Activated CD8-positive, alpha-beta memory T cell treated with anti-CD3 and anti-CD28 coated beads, Interleukin-2, amount 50 U/mL, for 4 hours (primary cell): ENCODE results near the gene RARB.

Experiments
- DNase-seq: peaks from one replicate; pipeline ENCODE4 v3.0.0-alpha.2; 2020

The RARB gene

GRCh38 chr3:25510797-25511196 is 82.7 kb downstream of the RARB start:
- DNase-seq: no peak

- DNase-seq: no peak
Measured at GRCh38 chr3:25511972-25512721, 84.1 kb downstream of the RARB start.

GRCh38 chr3:25513642-25514266 is 85.7 kb downstream of the RARB start:
- no peak for DNase-seq

- no peak for DNase-seq
Measured at GRCh38 chr3:25515171-25515570, 87.1 kb downstream of the RARB start.

- no peak for DNase-seq
Measured at GRCh38 chr3:25520926-25521559, 93.0 kb downstream of the RARB start.

- DNase-seq: no peak
Measured at GRCh38 chr3:25527336-25527735, 99.3 kb downstream of the RARB start.

GRCh38 chr3:25527801-25528200 is 99.7 kb downstream of the RARB start:
- no peak for DNase-seq

GRCh38 chr3:25531971-25532370 is 103.9 kb downstream of the RARB start:
- DNase-seq: no peak

GRCh38 chr3:25532431-25533162 is 104.5 kb downstream of the RARB start:
- DNase-seq: no peak

GRCh38 chr3:25533399-25533798 is 105.3 kb downstream of the RARB start:
- DNase-seq: no peak

- no peak for DNase-seq
Measured at GRCh38 chr3:25534007-25534406, 105.9 kb downstream of the RARB start.

- DNase-seq: no peak
Measured at GRCh38 chr3:25536521-25537391, 108.7 kb downstream of the RARB start.

- DNase-seq: no peak
Measured at GRCh38 chr3:25537516-25537915, 109.5 kb downstream of the RARB start.

GRCh38 chr3:25540273-25540672 is 112.2 kb downstream of the RARB start:
- DNase-seq: no peak

- DNase-seq: no peak
Measured at GRCh38 chr3:25542492-25543039, 114.5 kb downstream of the RARB start.

GRCh38 chr3:25547103-25547502 is 119.0 kb downstream of the RARB start:
- DNase-seq: no peak

GRCh38 chr3:25547943-25548674 is 120.0 kb downstream of the RARB start:
- DNase-seq: no peak

GRCh38 chr3:25548836-25549235 is 120.8 kb downstream of the RARB start:
- no peak for DNase-seq

GRCh38 chr3:25552251-25552650 is 124.2 kb downstream of the RARB start:
- DNase-seq: no peak

- DNase-seq: no peak
Measured at GRCh38 chr3:25554376-25554775, 126.3 kb downstream of the RARB start.

- no peak for DNase-seq
Measured at GRCh38 chr3:25555695-25556437, 127.8 kb downstream of the RARB start.
